Neural crest cell (in vitro differentiated cells): ENCODE results near the gene PAK1. TPM values are rescaled to one million over a fixed set of nuclear protein-coding genes. Genes with fewer than 3 reads are reported as not detected.
A peak's percentile ranks its signal among the peaks of the same experiment; 100 is the strongest.

Experiments used
- DNase-seq: peaks from one replicate; pipeline ENCODE4 v3.0.0; 2021; ENCODE audit warnings: low read depth, mixed read lengths, low spot score
- H3K27ac Mint-ChIP-seq: one replicate; pipeline ENCODE4 v1.8.0; 2021; ENCODE audit warnings: mild to moderate bottlenecking, mixed read lengths; ENCODE audit not compliant: unreplicated experiment
- H3K27me3 Mint-ChIP-seq: 2 replicates; pipeline ENCODE4 v1.8.0; 2021; ENCODE audit warnings: low read depth, mild to moderate bottlenecking, mixed read lengths
- H3K36me3 Mint-ChIP-seq: 2 replicates; pipeline ENCODE4 v1.8.0; 2021; ENCODE audit warnings: low read depth, mild to moderate bottlenecking, mixed read lengths
- H3K4me1 Mint-ChIP-seq: 2 replicates; pipeline ENCODE4 v1.8.0; 2021; ENCODE audit warnings: mixed read lengths
- H3K4me3 Mint-ChIP-seq: one replicate; pipeline ENCODE4 v1.8.0; 2021; ENCODE audit warnings: mild to moderate bottlenecking, mixed read lengths
- H3K9me3 Mint-ChIP-seq: 2 replicates; pipeline ENCODE4 v1.8.0; 2021; ENCODE audit warnings: mixed read lengths
- total RNA-seq: library from RNA; stranded (reverse); gene quantifications from 2 replicates; pipeline ENCODE4 v1.2.1, GENCODE V29; 2021
- TF ChIP-seq, protein P1 (sequence below): fragments of 200-600 bp; sonication (generic); conservative IDR thresholded peaks from 2 replicates; pipeline ENCODE4 v1.5.0; 2021; ENCODE audit warnings: antibody characterized with exemption, mild to moderate bottlenecking

The PAK1 gene
- total RNA-seq, 1 donor from 2014 or later = 60.5 TPM

DNA sequence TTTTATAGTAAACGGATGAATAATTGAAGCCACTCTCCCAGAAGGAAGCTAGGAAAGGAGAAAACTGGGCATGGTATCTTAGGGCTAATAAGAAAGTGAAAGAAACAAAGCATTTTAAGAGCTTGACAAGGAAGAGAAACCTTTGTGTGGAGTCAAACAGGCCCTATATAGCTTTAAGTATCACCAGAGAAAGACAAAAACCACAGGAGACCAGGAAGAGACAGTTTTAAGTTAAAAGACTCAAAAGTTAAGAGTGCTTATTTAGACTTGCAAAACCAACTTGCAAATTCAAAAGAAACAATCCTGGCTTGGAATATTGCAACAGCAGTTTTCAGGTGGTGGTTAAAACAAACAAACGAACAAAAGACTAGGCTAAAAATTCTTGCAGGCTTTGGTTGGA, 3.4 kb downstream of the PAK1 start:
- H3K9me3 Mint-ChIP-seq = no peaks in the 10 kb centered on the region
- H3K36me3 Mint-ChIP-seq = no peaks in the 10 kb centered on the region
- peaks cover 58% of the 10 kb centered on the region for H3K4me1 Mint-ChIP-seq
- peak overlapping the region; percentile 88 for H3K4me3 Mint-ChIP-seq
- no peak for DNase-seq
- TF ChIP-seq, protein P1, sequence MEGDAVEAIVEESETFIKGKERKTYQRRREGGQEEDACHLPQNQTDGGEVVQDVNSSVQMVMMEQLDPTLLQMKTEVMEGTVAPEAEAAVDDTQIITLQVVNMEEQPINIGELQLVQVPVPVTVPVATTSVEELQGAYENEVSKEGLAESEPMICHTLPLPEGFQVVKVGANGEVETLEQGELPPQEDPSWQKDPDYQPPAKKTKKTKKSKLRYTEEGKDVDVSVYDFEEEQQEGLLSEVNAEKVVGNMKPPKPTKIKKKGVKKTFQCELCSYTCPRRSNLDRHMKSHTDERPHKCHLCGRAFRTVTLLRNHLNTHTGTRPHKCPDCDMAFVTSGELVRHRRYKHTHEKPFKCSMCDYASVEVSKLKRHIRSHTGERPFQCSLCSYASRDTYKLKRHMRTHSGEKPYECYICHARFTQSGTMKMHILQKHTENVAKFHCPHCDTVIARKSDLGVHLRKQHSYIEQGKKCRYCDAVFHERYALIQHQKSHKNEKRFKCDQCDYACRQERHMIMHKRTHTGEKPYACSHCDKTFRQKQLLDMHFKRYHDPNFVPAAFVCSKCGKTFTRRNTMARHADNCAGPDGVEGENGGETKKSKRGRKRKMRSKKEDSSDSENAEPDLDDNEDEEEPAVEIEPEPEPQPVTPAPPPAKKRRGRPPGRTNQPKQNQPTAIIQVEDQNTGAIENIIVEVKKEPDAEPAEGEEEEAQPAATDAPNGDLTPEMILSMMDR = no peak
- H3K27me3 Mint-ChIP-seq = peaks cover 31% of the 10 kb centered on the region
- no peak overlapping the region for H3K27ac Mint-ChIP-seq

DNA sequence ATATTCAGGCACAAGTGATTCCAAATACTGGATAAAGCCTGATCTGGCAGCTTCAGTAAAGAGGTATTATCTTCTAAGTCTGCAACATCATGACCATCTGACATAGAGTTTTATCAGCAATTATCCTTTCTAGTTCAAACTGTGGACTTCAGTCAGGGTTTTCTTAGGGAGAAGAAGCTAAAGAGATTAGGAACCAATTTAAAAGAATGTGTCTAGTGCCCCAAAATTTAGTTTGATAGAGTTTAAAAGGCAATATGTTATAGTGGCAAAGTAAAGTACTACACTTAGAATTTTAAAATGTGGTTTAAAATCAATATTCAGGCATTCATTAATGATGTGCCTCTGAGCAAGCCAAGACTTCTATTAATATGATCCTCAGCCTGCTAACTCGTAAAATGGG, 5.4 kb downstream of the PAK1 start:
- Mint-ChIP-seq H3K9me3 (no peaks in the 10 kb centered on the region), H3K36me3 (no peaks in the 10 kb centered on the region), H3K27me3 (peaks cover 25% of the 10 kb centered on the region), H3K4me3 (no peak overlapping the region), H3K4me1 (peaks cover 54% of the 10 kb centered on the region), H3K27ac (no peak overlapping the region)
- no peak for DNase-seq
- TF ChIP-seq, protein P1 = peak; percentile 33

DNA sequence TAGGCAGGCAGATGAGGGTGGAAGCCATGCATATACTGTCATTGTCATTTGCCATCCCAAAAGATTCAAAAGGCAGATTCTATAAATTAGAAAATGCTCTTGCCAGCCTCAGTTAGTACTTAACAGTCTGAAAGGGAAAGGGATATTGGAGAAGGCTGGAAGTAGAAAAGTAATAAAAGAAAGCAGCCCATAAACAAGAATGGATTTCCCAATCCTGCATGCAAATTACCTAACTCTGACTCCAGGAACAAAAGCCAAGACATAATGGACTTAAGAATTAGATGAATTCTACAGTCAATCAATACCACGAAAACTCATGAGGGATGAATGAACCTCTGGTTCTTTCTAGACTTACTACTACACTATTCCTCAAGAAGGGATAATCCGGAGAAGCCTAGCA, 5.9 kb downstream of the PAK1 start:
- H3K27me3 Mint-ChIP-seq = peaks cover 25% of the 10 kb centered on the region
- H3K9me3 Mint-ChIP-seq = no peaks in the 10 kb centered on the region
- no peaks in the 10 kb centered on the region for H3K36me3 Mint-ChIP-seq
- TF ChIP-seq, protein P1 = no peak
- DNase-seq = no peak
- H3K27ac Mint-ChIP-seq = no peak overlapping the region
- no peak overlapping the region for H3K4me3 Mint-ChIP-seq
- peaks cover 54% of the 10 kb centered on the region for H3K4me1 Mint-ChIP-seq

DNA sequence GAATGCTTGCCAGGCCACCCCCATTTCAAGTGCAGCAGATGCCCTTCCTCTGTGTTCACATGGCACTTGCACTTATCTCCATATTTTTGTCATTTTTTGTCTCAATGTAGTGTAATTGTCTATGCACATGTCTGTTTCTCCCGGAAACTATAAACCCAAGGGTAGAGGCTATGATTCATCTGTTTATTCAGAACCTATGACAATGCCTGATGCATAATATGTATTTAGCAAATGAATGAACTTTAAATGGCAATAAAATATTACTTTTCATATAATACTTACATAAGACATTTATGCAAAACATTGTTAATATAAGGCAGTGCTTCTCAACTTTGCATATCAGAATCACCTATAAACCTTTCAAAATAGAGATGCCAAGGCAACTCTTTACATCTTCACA, 6.7 kb downstream of the PAK1 start:
- Mint-ChIP-seq H3K27ac (no peak overlapping the region), H3K4me3 (no peak overlapping the region), H3K36me3 (no peaks in the 10 kb centered on the region), H3K4me1 (peaks cover 47% of the 10 kb centered on the region), H3K9me3 (no peaks in the 10 kb centered on the region), H3K27me3 (peaks cover 19% of the 10 kb centered on the region)
- no peak for DNase-seq
- TF ChIP-seq, protein P1 = no peak

DNA sequence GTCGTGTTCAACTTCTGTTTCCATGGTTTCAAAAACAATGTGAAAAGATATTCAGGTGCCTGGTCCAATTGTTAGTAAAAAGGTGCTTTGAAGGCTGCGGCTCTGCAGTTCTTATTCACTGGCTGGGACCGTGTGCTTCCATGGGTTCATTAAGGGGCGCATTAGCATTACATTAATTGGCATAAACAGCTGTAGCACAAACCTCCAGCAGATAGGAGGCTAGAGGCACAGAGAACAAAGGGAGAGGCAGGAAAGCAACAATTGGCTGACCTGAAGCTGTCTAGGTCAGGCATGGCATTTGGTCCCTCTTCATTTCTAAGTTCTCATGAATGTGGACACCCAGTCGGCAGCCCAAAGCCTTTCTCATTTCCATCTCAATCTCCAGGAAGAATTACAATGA, 16.6 kb downstream of the PAK1 start:
- no peaks in the 10 kb centered on the region for H3K9me3 Mint-ChIP-seq
- no peaks in the 10 kb centered on the region for H3K36me3 Mint-ChIP-seq
- H3K4me1 Mint-ChIP-seq = peaks cover 57% of the 10 kb centered on the region
- H3K27ac Mint-ChIP-seq = peak overlapping the region; percentile 86
- peaks cover 4% of the 10 kb centered on the region for H3K27me3 Mint-ChIP-seq
- no peak for DNase-seq
- TF ChIP-seq, protein P1 = no peak
- peak overlapping the region; percentile 76 for H3K4me3 Mint-ChIP-seq

DNA sequence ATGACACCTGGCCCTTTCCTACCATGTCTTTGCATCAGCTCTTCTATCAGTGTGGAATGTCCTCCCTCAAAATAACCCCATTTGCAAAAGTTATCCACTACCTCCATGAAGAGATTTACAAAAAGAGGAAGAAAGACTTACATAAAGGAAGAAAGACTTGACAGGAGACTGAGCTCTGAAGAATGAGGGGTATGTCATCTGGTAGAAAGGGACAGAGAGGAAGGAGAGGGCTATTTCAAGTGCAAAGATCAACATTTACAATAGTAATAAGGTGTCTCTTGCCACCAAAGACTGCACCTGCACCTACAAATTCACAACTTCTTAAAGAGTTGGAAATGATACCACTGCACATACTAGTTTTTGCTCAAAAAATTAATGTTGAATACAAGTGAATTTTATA, 18.2 kb downstream of the PAK1 start:
- TF ChIP-seq, protein P1 = no peak
- H3K36me3 Mint-ChIP-seq = no peaks in the 10 kb centered on the region
- no peak overlapping the region for H3K4me3 Mint-ChIP-seq
- no peaks in the 10 kb centered on the region for H3K9me3 Mint-ChIP-seq
- H3K4me1 Mint-ChIP-seq = peaks cover 63% of the 10 kb centered on the region
- H3K27ac Mint-ChIP-seq = no peak overlapping the region
- H3K27me3 Mint-ChIP-seq = peaks cover 4% of the 10 kb centered on the region
- no peak for DNase-seq
